Spleen (tissue), 7 donors: ENCODE data around the gene TMEM219.

ENCODE experiments used
- CTCF ChIP-seq, 11 experiments: fragments of 200-600 bp in 7 of 11; fragments of 450-650 bp in 4 of 11; sonication (generic) in 4 of 11; IDR thresholded peaks in 8 of 11; conservative IDR thresholded peaks in 3 of 11; 1 replicate in 7 of 11; 2 replicates in 4 of 11; pipeline versions ENCODE4 v1.4.0 to v1.8.0; 2016 to 2021; ENCODE audit warnings: antibody characterized with exemption in 11 of 11, inconsistent platforms in 4 of 11, mild to moderate bottlenecking in 1 of 11
- POLR2A ChIP-seq, 3 donors: fragments of 450-650 bp; IDR thresholded peaks; one replicate each; pipeline ENCODE4 v1.5.1; 2017; ENCODE audit warnings: antibody characterized with exemption in 3 of 3, mild to moderate bottlenecking in 1 of 3
- POLR2AphosphoS5 ChIP-seq, 3 donors: sonication (generic); formaldehyde crosslinking; IDR thresholded peaks; one replicate each; pipeline ENCODE4 v1.5.1; 2017; ENCODE audit warnings: antibody characterized with exemption in 3 of 3
- donor health status: DM: no; HTN: no; CAD: no; lungs with moderate emphysema.
- donor health status: DM: no; HTN: no; CAD: no.
- donor health status: DM: no; HTN: no; CAD: no.

GRCh38 chr16:30006095-30006473 lies 44.2 kb downstream of the TMEM219 start:
- TF ChIP-seq CTCF (IDR thresholded peaks at IDR 0.05 in 8 of 11, conservative IDR thresholded peaks at IDR 0.05 in 3 of 11) (no peak), POLR2AphosphoS5 (IDR thresholded peaks at IDR 0.05) (peak in 1 of 3 donors; percentile 16), POLR2A (IDR thresholded peaks at IDR 0.05) (no peak)
